Measurements from ENCODE around the gene CYFIP1.
"Not testable (repeated sequence)": the region's sequence is repeated elsewhere in the genome, so short reads cannot be mapped to it uniquely, and the experiment has no call there.

The CYFIP1 gene

DNA sequence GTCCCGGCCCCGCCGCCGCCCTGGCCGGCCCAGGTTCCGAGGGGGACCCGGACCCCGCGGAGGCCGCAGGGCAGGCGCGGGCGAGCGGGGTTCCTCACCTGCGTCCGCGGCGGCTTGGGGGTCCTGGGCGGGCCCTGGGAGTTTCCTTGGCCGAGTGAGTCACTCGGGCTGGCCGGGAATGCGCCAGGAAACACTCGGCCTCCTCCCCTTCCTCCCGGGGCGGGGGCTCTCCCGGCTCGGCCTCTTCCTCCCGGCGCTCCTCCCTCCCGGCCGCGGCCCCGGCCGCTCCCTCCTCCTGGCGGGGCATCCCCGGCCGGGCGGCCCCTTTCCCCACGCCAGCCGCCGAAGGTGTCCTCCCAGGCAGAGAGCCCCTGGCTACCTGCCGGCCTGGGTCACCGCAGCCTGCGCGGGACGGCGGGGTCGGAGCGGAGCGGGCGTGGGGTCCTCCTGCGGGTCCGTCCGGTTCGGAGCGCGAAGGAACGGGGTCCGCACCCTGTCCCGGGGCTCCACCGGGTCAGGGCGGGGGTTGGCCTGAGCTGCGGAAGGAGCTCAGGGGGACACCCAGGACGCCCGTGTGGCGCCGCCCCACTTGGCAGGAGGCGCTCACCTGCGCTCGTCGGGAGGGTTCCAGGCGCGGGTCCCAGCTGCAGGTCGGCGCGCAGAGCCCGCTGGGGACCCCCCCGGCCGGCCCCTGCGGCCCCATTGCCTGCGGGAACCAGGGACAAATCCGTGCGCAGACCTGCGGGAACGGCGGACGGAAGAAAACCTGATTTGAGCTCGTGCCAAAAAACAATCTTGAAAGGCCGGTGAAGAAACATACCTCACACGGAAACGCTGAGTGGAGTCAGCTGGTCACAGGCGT is at the start of gene CYFIP1:
CYFIP1 (minus strand) TSS at position 180 of the 862 bp plus-strand sequence. CDS start 33,083 bp downstream, outside the sequence.
- peak in 1 of 2 donors; percentile 37 for DNase-seq

DNA sequence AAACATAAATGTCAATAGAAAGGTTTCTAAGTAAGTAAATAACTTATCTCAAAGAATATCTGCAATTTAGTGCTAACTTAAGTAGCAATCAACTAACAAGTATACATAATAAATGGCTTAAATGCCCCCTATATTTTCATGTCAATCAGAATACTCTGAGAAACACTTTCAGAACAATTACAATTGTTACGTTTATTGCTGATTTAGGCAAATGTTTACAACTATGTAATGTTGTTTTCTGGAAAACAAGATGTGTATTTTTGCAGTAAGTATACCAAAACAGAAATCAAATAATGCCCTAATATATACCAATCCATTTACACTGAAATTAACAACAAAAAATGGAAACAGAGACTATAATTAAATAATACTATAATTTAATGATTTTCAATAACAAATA is 46.0 kb upstream of the CYFIP1 start:
- no peak for DNase-seq

DNA sequence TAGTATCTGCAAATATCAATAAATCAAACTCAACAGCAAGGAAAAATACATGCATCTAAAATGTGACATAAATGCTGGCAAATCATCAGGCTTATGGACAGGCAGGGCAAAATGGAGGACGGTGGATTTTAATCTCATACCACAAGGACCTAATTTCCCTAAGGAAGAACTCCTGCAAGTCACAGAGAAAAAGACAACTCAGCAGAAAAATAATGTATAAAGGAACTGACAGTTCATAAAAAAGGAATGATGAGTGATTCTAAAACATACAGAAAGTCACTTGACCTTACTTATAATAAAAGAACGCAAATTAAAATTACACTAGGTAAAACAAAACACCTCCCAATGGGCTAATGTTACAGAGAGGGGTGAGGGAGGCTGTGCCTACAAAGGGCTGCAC is 42.0 kb upstream of the CYFIP1 start:
- no peak for DNase-seq

DNA sequence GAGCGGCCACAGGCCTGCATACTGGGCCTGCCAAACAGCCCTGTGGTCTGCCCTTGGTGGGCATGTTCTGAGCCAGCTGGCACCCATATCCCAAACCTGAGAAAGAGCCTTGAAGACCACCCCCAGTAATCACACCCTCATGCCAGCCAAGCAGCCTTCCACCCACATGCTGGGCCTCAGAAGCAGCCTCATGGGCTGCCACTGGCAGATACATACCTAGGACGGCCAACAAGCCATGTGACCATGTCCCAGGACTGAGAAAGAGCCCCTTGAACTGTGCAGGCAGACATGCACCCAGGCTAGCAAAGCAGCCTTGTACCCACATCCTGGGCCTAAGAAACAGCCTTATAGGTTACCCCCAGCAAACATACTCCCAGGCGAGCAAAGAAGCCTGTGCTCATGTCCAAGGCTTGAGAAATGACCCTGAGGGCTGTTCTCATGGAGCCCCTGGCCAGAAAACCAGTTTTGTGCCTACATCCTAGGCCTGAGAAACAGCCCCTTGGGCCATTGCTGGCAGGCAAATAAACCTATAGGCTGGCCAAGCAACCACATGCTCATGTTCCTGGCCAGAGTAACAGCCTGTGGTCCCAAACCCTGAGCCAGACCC is 34.3 kb upstream of the CYFIP1 start:
- DNase-seq = no peak

DNA sequence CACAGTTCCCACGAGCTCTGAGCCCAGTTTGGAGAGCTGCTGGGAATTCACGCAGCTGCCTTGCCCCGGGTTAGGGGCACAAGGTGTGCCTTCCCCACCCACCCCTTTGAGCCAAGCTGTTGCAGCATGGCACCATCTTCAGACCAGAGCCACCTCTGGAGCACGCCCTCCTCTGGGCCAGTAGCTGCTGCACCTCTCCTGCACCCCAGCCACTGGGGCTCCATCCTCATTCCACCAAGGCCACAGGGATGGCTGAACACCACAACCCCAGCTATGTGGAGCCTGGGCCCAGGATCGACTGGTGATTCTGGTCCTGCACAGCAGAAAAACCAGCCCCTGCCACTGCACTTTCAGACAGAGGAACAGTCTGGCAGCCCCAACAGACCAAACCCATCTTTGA is 33.5 kb upstream of the CYFIP1 start:
- DNase-seq = no peak

DNA sequence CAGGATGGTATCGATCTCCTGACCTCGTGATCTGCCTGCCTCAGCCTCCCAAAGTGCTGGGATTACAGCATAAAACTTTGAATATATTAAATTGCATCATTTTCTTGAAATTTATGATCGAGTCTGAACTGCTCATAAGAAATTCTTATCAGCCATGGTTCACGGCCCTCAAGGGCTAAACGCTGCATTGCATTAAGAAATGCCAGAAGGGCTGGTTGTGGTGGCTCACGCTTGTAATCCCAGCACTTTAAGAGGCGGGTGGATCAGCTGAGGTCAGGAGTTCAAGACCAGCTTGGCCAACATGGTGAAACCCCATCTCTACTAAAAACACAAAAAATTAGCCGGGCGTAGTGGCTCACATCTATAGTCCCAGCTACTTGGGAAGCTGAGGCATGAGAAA is 32.4 kb upstream of the CYFIP1 start:
- DNase-seq = not testable (repeated sequence)

DNA sequence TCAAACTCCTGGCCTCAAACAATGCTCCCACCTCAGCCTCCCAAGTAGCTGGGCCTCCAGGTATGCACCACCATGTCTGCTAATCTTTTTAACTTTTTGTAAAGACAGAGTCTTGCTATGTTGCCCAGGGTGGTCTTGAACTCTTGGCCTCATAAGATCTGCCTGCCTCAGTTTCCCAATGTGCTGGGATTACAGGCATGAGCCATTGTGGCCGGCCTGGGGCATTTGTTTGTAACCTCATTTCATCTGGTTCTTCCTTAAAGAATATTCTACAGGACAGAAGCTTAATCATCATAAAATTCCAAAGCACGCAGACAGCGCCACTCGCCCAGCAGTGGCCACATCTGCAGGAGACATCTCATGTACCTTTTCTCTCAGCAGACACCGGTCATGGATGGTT is 23.6 kb upstream of the CYFIP1 start:
- DNase-seq = no peak

DNA sequence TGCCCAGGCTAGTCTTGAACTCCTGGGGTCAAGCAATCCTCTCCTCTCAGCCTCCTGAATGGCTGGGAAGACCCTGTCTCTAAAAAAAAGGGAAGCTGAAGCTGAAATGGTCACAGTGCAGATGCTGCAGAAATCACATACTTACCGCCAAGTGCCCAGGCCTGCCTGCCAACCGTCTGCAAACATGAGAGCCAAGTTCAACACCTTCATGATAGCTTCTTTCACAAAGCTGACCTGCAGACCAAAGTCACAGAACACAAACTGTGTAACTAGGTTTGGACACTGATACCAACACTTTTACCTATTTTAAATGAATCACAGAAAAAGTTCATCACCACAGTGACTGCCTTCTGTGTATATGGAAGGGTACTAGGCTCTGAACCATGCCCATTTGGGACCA is 22.8 kb upstream of the CYFIP1 start:
- no peak for DNase-seq

DNA sequence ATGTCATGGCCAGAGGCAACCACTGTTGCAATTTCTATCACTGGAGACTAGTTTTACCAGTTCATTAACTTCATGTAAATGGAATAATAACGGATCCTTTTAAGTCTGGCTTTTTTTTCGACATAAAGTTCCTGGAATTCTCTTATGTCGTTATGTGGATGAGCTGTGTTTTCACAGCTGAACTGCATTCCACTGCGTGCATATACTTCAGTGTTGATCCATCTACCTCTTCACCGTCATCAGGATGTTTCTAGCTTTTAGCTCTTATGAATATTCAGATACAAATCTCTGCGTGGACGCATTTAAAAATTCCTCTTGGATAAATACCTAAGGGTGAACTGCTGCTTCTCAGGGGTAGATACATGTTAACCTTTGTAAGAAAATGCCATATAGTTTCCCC is 15.6 kb upstream of the CYFIP1 start:
- DNase-seq = no peak

DNA sequence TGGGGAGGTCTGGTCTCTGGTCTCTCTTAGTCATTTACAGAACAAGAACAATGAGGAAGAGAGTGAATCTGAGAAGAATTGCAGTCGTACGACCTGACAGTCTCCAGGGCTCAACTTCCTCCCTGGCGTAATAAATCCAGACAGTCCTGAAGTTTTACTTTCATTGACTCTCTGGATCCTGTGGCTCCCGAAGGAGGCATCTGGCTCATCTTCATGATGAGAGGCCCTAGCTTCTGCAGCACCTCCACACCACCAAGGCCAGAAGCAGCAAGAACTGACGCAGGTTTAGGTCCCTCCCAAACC is 11.8 kb upstream of the CYFIP1 start:
- no peak for DNase-seq

DNA sequence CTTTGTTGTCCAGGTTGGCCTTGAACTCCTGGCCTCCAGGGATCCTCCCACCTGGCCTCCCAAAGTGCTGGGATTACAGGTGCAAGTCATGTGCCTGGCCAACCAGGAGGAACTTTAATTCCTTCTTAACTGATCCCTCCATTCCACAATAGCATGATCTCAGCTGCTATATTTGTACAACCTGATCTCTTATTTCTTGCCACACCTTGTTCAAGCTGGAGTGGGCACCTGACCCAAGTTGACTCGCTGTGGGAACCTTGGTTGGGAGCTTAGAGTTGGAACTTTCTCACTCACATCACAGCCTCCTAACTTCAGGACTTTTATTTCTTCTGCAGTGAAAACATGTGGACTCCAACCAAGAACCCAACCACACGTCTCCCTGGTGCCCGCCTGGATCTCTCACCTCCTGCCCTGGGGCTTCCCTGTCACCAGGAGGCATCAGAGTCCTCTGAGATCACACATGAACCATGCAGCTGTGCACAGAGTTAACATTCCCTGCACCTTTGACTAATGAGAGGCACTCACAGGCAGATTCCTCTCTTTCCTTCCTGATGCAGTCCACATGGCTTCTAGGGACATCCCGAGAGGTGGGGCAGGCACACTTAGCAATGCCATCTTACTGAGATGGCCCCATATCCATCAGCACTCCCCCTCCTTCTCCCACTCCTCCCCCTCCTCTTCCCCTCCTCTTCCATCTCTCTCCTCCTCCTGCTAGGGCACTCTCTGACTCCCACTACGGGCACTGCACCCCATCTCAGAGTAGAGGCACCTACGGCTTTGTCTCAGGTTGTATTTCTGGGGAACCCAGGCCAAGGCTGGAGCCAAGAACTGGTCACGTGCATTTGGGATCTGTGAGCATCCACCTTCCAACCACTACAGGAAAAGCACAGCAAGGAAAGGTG is 9.7 kb upstream of the CYFIP1 start:
- DNase-seq = no peak

DNA sequence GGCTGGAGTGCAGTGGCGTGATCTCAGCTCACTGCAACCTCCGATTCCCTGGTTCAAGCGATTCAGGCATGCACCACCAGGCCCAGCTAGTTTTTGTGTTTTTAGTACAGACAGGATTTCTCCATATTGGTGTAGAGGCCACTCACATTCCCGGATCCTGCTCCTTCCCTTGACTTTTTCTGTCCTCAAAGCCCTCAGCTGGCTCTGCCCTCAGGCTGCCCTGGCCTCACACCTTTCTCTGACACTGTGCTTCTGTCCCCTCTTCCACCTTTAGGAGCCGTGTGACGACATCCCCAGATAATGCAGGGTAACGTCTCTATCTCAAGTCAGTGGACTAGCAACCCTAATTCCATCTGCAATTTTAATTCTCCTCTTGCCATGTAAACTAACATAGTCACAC is 8.6 kb upstream of the CYFIP1 start:
- no peak for DNase-seq

DNA sequence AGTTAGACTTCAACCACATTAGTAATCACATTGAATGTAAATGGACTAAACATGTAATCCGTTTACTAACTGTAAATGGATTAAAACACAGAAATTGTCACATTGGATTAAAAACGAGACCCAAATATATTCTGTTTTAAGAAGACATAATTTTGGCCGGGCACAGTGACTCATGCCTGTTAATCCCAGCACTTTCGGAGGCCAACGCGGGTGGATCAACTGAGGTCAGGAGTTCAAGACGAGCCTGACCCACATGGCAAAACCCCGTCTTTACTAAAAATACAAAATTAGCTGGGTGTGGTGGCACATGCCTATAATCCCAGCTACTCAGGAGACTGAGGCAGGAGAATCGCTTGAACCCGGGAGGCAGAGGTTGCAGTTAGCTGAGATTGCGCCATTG is 1.8 kb upstream of the CYFIP1 start:
- DNase-seq = not testable (repeated sequence)

DNA sequence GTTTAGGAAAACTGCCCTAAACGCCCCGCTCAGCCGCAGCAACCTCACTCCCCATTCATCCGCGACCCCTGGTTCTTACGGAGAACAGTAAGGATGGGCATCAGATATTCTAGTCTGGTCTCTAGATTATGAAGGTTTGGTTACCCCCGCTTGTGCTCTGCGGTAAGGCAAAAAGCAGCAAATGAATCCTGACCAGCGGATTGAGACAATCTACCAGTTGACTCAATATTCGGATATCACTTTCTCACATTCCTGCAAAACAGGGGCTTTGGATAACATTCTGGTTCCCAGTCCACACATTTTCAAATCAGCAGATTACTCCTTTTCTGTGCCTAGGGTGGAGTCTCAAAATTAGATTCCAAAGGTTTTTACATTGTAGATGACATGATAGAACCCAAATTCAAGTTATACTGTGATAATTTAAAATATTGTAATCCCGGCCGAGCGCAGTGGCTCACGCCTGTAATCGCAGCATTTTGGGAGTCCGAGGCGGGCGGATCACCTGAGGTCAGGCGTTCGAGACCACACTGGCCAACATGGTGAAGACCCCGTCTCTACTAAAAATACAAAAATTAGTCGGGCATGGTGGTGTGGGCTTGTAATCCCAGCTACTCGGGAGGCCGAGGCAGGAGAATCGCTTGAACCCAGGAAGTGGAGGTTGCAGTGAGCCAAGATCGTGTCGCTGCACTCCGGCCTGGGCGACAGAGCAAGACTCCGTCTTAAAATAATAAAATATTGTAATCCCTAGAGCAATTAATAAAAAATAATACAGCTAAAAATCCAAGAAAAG is 1.1 kb upstream of the CYFIP1 start:
- DNase-seq = no peak

DNA sequence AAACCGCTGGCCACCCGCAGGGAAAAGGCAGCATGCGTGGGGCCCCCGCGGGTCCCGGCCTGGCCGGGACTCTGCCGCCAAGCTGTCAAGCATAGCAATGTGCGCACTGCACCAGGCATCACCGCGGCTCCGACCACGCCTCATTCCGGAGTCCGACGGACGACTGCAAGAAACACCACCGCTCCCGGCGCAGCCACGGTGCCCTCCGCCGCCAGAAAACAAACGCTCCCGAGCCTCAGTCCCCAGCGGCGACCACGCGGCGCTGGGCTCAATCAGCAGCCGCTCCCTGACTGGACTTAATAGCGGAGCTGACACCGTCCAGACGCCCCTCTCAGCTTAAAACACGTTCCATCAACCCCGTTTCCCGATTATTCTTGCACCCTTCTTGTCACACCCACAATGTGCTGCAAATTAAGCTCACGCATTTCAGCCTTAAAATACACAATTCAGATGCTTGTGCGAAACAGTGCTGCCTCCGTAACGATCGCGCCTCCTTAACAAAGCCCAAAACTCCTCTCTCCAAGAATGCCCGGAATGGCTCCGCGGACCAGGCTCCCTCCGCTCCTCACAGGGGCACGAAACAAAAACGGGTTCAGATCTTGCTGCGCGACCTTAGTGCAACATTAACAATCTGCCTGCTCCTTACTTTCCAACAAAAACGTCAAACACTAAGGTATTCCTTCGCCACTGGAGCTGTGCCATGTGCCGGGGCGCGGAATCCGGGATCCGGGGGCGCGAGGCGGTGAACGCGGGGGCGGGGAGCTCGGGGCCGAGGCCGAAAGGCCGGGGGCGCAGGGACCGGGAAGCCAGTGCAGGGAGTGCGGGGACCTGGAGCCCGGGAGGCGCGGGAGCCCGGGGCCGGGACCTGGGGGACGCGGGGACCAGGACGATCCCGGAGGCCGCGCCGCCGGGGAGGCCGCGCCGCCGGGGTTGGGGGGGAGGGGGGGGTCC is 655 bp downstream of the CYFIP1 start:
- DNase-seq = peak; percentile 9 to 57

DNA sequence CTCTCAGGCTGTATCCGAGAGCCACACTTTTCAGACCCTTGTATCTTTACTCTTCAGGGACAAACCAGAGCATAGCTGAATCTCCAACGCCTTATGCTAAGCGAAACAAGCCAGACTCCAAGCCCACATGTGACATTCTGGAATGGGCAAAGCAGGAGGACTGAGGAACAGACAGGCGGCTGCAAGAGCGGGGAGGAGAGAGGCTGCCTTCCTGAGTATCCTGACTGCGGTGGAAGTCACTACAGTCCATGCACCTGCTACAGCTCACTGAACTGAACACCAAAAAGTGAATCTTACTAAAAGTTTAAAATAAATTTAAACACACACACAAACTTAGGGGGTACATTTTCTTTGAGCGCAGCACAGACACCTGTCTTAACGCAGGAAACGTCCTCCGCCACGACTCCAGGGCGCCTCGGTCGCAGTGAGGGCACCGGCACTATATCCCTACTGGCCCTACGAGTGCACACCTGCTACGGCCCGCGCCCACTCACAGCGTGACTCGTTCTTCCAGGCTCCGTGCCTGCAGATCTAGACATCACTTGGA is 1.4 kb downstream of the CYFIP1 start:
- no peak for DNase-seq

DNA sequence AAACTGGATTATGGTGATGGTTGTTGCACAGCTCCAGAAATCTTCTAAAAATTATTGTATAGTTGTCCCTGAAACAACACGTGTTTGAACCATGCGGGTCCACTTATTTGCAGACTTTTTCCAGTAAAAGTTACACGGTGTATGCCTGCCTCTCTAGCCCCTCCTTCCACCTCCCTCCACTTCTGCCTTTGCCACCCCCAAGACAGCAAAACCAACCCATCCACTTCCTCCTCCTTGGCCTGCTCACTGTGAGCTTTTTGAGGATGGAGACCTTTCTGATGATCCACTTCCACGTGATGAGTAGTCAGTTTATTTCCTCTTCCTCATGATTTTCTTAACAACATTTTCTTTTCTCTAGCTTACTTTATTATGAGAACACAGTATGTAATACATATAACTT is 5.4 kb downstream of the CYFIP1 start:
- peak in 1 of 2 donors; percentile 42 for DNase-seq

DNA sequence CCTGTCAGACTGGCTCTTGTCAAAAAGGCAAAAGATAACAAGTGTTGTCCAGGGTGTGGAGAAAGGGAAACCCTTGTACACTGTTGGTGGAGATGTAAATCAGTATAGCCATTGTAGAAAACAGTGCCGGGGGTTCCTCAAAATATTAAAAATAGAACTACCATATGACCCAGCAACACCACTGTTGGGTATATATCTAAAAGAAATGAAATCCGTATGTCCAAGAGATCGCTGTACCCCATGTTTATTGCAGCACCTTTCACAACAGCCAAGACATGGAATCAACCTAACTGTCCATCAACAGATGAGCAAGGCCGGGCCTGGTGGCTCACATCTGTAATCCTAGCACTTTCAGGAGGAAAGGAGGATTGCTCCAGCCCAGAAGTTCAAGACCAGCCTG is 6.2 kb downstream of the CYFIP1 start:
- no peak for DNase-seq

DNA sequence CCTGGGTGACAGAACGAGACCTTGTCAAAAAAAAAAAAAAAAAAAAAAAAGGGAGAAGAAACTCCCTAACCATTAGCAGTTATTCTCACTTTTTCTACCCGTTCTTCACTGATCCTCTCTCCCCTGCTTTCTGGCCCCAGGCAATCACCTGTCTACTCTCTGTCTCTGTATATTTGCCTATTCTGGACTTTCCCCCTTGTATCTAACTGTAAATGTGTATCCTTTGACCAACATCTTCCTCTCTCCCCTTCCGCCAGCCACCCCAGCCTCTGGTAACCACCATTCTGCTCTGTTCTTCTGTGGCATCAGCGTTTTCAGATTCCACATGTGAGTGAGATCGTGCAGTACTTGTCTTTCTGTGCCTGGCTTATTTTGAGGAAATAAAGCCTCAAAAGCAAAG is 6.9 kb downstream of the CYFIP1 start:
- DNase-seq = no peak

DNA sequence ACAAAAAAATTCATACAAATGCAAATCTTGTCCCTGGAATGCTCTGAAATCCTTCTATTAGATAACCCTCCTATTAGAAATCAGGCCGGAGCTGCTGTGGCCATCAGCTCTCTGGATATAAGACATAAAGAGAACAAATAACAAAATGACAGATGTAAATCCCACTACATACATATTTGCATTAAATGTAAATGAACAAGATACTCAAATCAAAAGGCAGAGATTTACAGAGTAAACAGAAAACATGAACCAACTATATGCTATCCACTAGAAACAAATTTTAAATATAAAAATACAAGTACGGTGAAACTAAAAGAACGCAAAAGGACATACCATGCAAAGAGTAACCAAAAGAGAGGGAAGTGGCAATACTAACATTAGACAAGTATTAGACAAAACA is 10.7 kb downstream of the CYFIP1 start:
- no peak for DNase-seq

DNA sequence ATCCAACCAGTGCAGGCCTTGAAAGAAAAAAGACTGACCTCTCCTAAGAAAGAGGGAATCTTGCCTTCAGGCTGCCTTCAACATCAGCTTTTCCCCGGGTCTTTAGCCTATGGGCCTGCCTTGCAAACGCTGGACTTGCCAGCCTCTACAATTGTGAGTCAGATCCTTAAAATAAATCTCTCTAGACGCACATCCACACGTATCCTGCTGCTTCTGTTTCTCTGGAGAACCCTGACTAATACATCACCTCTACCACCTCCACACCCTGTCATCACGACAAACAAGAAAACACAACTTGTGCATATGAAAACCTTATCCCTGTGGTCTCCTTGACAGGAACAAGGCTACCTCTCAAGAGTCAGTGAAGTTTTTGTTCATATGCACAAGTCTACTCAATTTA is 11.8 kb downstream of the CYFIP1 start:
- no peak for DNase-seq
